Nephron progenitor cell (in vitro differentiated cells): ENCODE data around the gene ODF4.

Experiments used
- DNase-seq: peaks from one replicate; pipeline ENCODE4 v3.0.0; 2021
- H3K27ac Mint-ChIP-seq: 2 replicates; pipeline ENCODE4 v1.8.0; 2021; ENCODE audit warnings: mild to moderate bottlenecking, moderate library complexity, mixed read lengths
- H3K27me3 Mint-ChIP-seq: 2 replicates; pipeline ENCODE4 v1.8.0; 2021; ENCODE audit warnings: mild to moderate bottlenecking, low read depth, mixed read lengths; ENCODE audit not compliant: poor library complexity
- H3K36me3 Mint-ChIP-seq: 2 replicates; pipeline ENCODE4 v1.8.0; 2021; ENCODE audit warnings: low read depth, mixed read lengths
- H3K4me1 Mint-ChIP-seq: 2 replicates; pipeline ENCODE4 v1.8.0; 2021; ENCODE audit warnings: mixed read lengths
- H3K4me3 Mint-ChIP-seq: 2 replicates; pipeline ENCODE4 v1.8.0; 2021; ENCODE audit warnings: mild to moderate bottlenecking, moderate library complexity, mixed read lengths
- H3K9me3 Mint-ChIP-seq: 2 replicates; pipeline ENCODE4 v1.8.0; 2021; ENCODE audit warnings: mild to moderate bottlenecking, moderate library complexity, mixed read lengths
- TF ChIP-seq, protein P1 (sequence below): fragments of 200-600 bp; sonication (generic); IDR thresholded peaks from 2 replicates; pipeline ENCODE4 v1.5.0; 2021; ENCODE audit warnings: antibody characterized with exemption

Gene ODF4

GRCh38 chr17:8312726-8313600 lies 26.7 kb upstream of the ODF4 start:
- Mint-ChIP-seq H3K27ac (no peak overlapping the region), H3K9me3 (no peaks in the 10 kb centered on the region), H3K27me3 (peaks cover 58% of the 10 kb centered on the region), H3K36me3 (no peaks in the 10 kb centered on the region), H3K4me3 (no peak overlapping the region), H3K4me1 (peaks cover 48% of the 10 kb centered on the region)
- no peak for DNase-seq
- TF ChIP-seq, protein P1, sequence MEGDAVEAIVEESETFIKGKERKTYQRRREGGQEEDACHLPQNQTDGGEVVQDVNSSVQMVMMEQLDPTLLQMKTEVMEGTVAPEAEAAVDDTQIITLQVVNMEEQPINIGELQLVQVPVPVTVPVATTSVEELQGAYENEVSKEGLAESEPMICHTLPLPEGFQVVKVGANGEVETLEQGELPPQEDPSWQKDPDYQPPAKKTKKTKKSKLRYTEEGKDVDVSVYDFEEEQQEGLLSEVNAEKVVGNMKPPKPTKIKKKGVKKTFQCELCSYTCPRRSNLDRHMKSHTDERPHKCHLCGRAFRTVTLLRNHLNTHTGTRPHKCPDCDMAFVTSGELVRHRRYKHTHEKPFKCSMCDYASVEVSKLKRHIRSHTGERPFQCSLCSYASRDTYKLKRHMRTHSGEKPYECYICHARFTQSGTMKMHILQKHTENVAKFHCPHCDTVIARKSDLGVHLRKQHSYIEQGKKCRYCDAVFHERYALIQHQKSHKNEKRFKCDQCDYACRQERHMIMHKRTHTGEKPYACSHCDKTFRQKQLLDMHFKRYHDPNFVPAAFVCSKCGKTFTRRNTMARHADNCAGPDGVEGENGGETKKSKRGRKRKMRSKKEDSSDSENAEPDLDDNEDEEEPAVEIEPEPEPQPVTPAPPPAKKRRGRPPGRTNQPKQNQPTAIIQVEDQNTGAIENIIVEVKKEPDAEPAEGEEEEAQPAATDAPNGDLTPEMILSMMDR: no peak

- Mint-ChIP-seq H3K27ac (no peak overlapping the region), H3K27me3 (peaks cover 70% of the 10 kb centered on the region), H3K9me3 (no peaks in the 10 kb centered on the region), H3K4me1 (peaks cover 49% of the 10 kb centered on the region), H3K36me3 (no peaks in the 10 kb centered on the region), H3K4me3 (peak overlapping the region; percentile 86)
- DNase-seq: peak; percentile 31
- TF ChIP-seq, protein P1: no peak
Measured at GRCh38 chr17:8314797-8315763, 24.6 kb upstream of the ODF4 start.

GRCh38 chr17:8315764-8316217 lies 23.8 kb upstream of the ODF4 start:
- no peaks in the 10 kb centered on the region for H3K9me3 Mint-ChIP-seq
- TF ChIP-seq, protein P1: no peak
- peaks cover 43% of the 10 kb centered on the region for H3K4me1 Mint-ChIP-seq
- H3K4me3 Mint-ChIP-seq: peak overlapping the region; percentile 86
- no peaks in the 10 kb centered on the region for H3K36me3 Mint-ChIP-seq
- H3K27me3 Mint-ChIP-seq: peaks cover 67% of the 10 kb centered on the region
- peak; percentile 47 for DNase-seq
- no peak overlapping the region for H3K27ac Mint-ChIP-seq

GRCh38 chr17:8318010-8318935 lies 21.4 kb upstream of the ODF4 start:
- no peaks in the 10 kb centered on the region for H3K9me3 Mint-ChIP-seq
- H3K36me3 Mint-ChIP-seq: no peaks in the 10 kb centered on the region
- no peak overlapping the region for H3K27ac Mint-ChIP-seq
- peaks cover 27% of the 10 kb centered on the region for H3K4me1 Mint-ChIP-seq
- peaks cover 68% of the 10 kb centered on the region for H3K27me3 Mint-ChIP-seq
- H3K4me3 Mint-ChIP-seq: no peak overlapping the region
- no peak for DNase-seq
- TF ChIP-seq, protein P1: no peak

- Mint-ChIP-seq H3K27ac (no peak overlapping the region), H3K4me1 (peaks cover 16% of the 10 kb centered on the region)
Measured at GRCh38 chr17:8320262-8320661, 19.4 kb upstream of the ODF4 start.

More at GRCh38 chr17:8320262-8320661, 19.4 kb upstream of the ODF4 start:
- Mint-ChIP-seq H3K9me3 (no peaks in the 10 kb centered on the region), H3K36me3 (no peaks in the 10 kb centered on the region), H3K27me3 (peaks cover 56% of the 10 kb centered on the region), H3K4me3 (no peak overlapping the region)
- TF ChIP-seq, protein P1: no peak
- no peak for DNase-seq
